OCI-LY1 (cell line): ENCODE data around the gene TSPAN5.

Source experiments
- H2AFZ ChIP-seq: fragments of 200-600 bp; sonication (generic), shearing (Covaris generic); 2 replicates; pipeline ENCODE4 v1.6.0; 2014; ENCODE audit warnings: antibody characterized with exemption, mild to moderate bottlenecking, low read length
- H3F3A ChIP-seq: fragments of 200-600 bp; sonication (generic), shearing (Covaris generic); 2 replicates; pipeline ENCODE4 v1.6.0; 2014; ENCODE audit warnings: mild to moderate bottlenecking, antibody characterized with exemption, low read length, moderate library complexity; ENCODE audit not compliant: insufficient read depth
- H3K27ac ChIP-seq: fragments of 200-600 bp; sonication (generic); 2 replicates; pipeline ENCODE4 v1.5.1; 2014; ENCODE audit warnings: low read length, mixed run types, mild to moderate bottlenecking, low read depth; ENCODE audit not compliant: poor library complexity, severe bottlenecking
- H3K27me3 ChIP-seq: fragments of 200-600 bp; sonication (generic); 2 replicates; pipeline ENCODE4 v1.6.0; 2014; ENCODE audit warnings: antibody characterized with exemption, mild to moderate bottlenecking, low read length, moderate library complexity; ENCODE audit not compliant: insufficient read depth
- H3K36me3 ChIP-seq: fragments of 200-600 bp; sonication (generic); 2 replicates; pipeline ENCODE4 v1.6.1; 2014; ENCODE audit warnings: mild to moderate bottlenecking, antibody characterized with exemption, low read length, moderate library complexity, mixed read lengths; ENCODE audit not compliant: insufficient read depth
- H3K4me1 ChIP-seq: fragments of 200-600 bp; sonication (generic); 2 replicates; pipeline ENCODE4 v1.5.1; 2014; ENCODE audit warnings: mild to moderate bottlenecking, low read length, moderate library complexity; ENCODE audit not compliant: insufficient read depth, severe bottlenecking
- H3K4me2 ChIP-seq: fragments of 200-600 bp; sonication (generic), shearing (Covaris generic); 2 replicates; pipeline ENCODE4 v1.6.1; 2014; ENCODE audit warnings: low read length
- H3K4me3 ChIP-seq: fragments of 200-600 bp; sonication (generic); 2 replicates; pipeline ENCODE4 v1.5.1; 2014; ENCODE audit warnings: low read length, low read depth, mild to moderate bottlenecking, mixed read lengths; ENCODE audit not compliant: poor library complexity, severe bottlenecking
- H3K79me2 ChIP-seq: fragments of 200-600 bp; shearing (Covaris generic); 2 replicates; pipeline ENCODE4 v1.6.1; 2016; ENCODE audit warnings: mixed run types, low read length, mixed read lengths; ENCODE audit not compliant: insufficient read depth
- H3K9ac ChIP-seq: fragments of 200-600 bp; sonication (generic), shearing (Covaris generic); 2 replicates; pipeline ENCODE4 v1.6.1; 2014; ENCODE audit warnings: mild to moderate bottlenecking, low read length, mixed read lengths
- H3K9me2 ChIP-seq: fragments of 200-600 bp; sonication (generic), shearing (Covaris generic); 2 replicates; pipeline ENCODE4 v1.6.1; 2014; ENCODE audit warnings: low read depth, mild to moderate bottlenecking, low read length, mixed read lengths
- H3K9me3 ChIP-seq: fragments of 200-600 bp; shearing (Covaris generic); 2 replicates; pipeline ENCODE4 v1.6.1; 2014; ENCODE audit warnings: low read length, mixed read lengths
- H4K20me1 ChIP-seq: fragments of 200-600 bp; sonication (generic), shearing (Covaris generic); 2 replicates; pipeline ENCODE4 v1.6.0; 2016; ENCODE audit warnings: mild to moderate bottlenecking, low read length; ENCODE audit not compliant: insufficient read depth
- CTCF ChIP-seq: fragments of 200-600 bp; sonication (generic), shearing (Covaris generic); IDR thresholded peaks from 2 replicates; pipeline ENCODE4 v1.5.1; 2017; ENCODE audit warnings: mild to moderate bottlenecking, antibody characterized with exemption, low read length, moderate library complexity, mixed read lengths
- EZH2 ChIP-seq: fragments of 200-600 bp; sonication (generic), shearing (Covaris generic); IDR thresholded peaks from 2 replicates; pipeline ENCODE4 v1.8.0; 2017; ENCODE audit warnings: borderline replicate concordance, mixed run types, mild to moderate bottlenecking, antibody characterized with exemption, low read length, moderate library complexity, mixed read lengths

The TSPAN5 gene

GRCh38 chr4:98509721-98510120, 148.7 kb downstream of the TSPAN5 start:
- Histone ChIP-seq H3K9me3 (no peaks in the 10 kb centered on the region), H3K4me3 (no peak overlapping the region), H3K27ac (no peak overlapping the region), H3F3A (no peaks in the 10 kb centered on the region), H4K20me1 (no peaks in the 10 kb centered on the region), H3K27me3 (0 out of 2 replicates have a peak, but pooled peaks cover 4% of the 10 kb centered on the region), H3K4me1 (no peaks in the 10 kb centered on the region), H3K9ac (no peak overlapping the region), H3K36me3 (no peaks in the 10 kb centered on the region), H3K9me2 (no peaks in the 10 kb centered on the region), H3K79me2 (no peaks in the 10 kb centered on the region), H3K4me2 (no peak overlapping the region), H2AFZ (no peak overlapping the region)
- no peak for TF ChIP-seq CTCF
- TF ChIP-seq EZH2: no peak

GRCh38 chr4:98508829-98509598, 149.4 kb downstream of the TSPAN5 start:
- H3K27ac ChIP-seq: no peak overlapping the region
- H3K36me3 ChIP-seq: no peaks in the 10 kb centered on the region
- no peak for TF ChIP-seq CTCF
- H3F3A ChIP-seq: no peaks in the 10 kb centered on the region
- H3K4me3 ChIP-seq: no peak overlapping the region
- H3K4me2 ChIP-seq: no peak overlapping the region
- H3K9ac ChIP-seq: no peak overlapping the region
- H3K4me1 ChIP-seq: no peaks in the 10 kb centered on the region
- no peaks in the 10 kb centered on the region for H4K20me1 ChIP-seq
- no peak overlapping the region for H2AFZ ChIP-seq
- 0 out of 2 replicates have a peak, but pooled peaks cover 4% of the 10 kb centered on the region for H3K27me3 ChIP-seq
- H3K9me3 ChIP-seq: no peaks in the 10 kb centered on the region
- no peaks in the 10 kb centered on the region for H3K79me2 ChIP-seq
- H3K9me2 ChIP-seq: no peaks in the 10 kb centered on the region

GRCh38 chr4:98508248-98508647, 150.2 kb downstream of the TSPAN5 start:
- TF ChIP-seq EZH2 (no peak), CTCF (no peak)
- H3F3A ChIP-seq: no peaks in the 10 kb centered on the region
- H3K4me2 ChIP-seq: no peak overlapping the region
- no peak overlapping the region for H3K4me3 ChIP-seq
- H3K27me3 ChIP-seq: 0 out of 2 replicates have a peak, but pooled peaks cover 4% of the 10 kb centered on the region
- no peak overlapping the region for H3K9ac ChIP-seq
- H3K9me3 ChIP-seq: no peaks in the 10 kb centered on the region
- no peaks in the 10 kb centered on the region for H3K79me2 ChIP-seq
- no peaks in the 10 kb centered on the region for H3K9me2 ChIP-seq
- no peak overlapping the region for H3K27ac ChIP-seq
- H3K36me3 ChIP-seq: no peaks in the 10 kb centered on the region
- no peaks in the 10 kb centered on the region for H4K20me1 ChIP-seq
- no peak overlapping the region for H2AFZ ChIP-seq
- no peaks in the 10 kb centered on the region for H3K4me1 ChIP-seq
